Activated CD8-positive, alpha-beta memory T cell treated with anti-CD3 and anti-CD28 coated beads, Interleukin-2, amount 50 U/mL, for 1 hour (primary cell): ENCODE data around the gene RALGAPA1.
"Not testable (repeated sequence)": the region's sequence is repeated elsewhere in the genome, so short reads cannot be mapped to it uniquely, and the experiment has no call there.

Experiments used
- DNase-seq: peaks from one replicate; pipeline ENCODE4 v3.0.0-alpha.2; 2020; ENCODE audit errors: extremely low read depth

The RALGAPA1 gene

GRCh38 chr14:35808638-35809563 lies at the start of gene RALGAPA1:
TSS of gene RALGAPA1 (minus strand) at chr14:35809295. CDS start at chr14:35808835, 460 bp downstream.
- peak; percentile 96 for DNase-seq

GRCh38 chr14:35858521-35859209 lies 49.6 kb upstream of the RALGAPA1 start:
- no peak for DNase-seq

- DNase-seq = no peak
Observed at GRCh38 chr14:35855876-35856481, 46.9 kb upstream of the RALGAPA1 start.

- DNase-seq = no peak
Observed at GRCh38 chr14:35854696-35855270, 45.7 kb upstream of the RALGAPA1 start.

- DNase-seq = no peak
Observed at GRCh38 chr14:35853225-35853624, 44.1 kb upstream of the RALGAPA1 start.

- DNase-seq = no peak
Observed at GRCh38 chr14:35851823-35852222, 42.7 kb upstream of the RALGAPA1 start.

- no peak for DNase-seq
Observed at GRCh38 chr14:35849122-35849521, 40.0 kb upstream of the RALGAPA1 start.

GRCh38 chr14:35847636-35848035 lies 38.5 kb upstream of the RALGAPA1 start:
- DNase-seq = no peak

- no peak for DNase-seq
Observed at GRCh38 chr14:35844494-35844893, 35.4 kb upstream of the RALGAPA1 start.

- DNase-seq = not testable (repeated sequence)
Observed at GRCh38 chr14:35842245-35842644, 33.1 kb upstream of the RALGAPA1 start.

GRCh38 chr14:35841704-35842103 lies 32.6 kb upstream of the RALGAPA1 start:
- DNase-seq = not testable (repeated sequence)

GRCh38 chr14:35835208-35835982 lies 26.3 kb upstream of the RALGAPA1 start:
- DNase-seq = no peak

GRCh38 chr14:35829449-35829848 lies 20.4 kb upstream of the RALGAPA1 start:
- DNase-seq = no peak

- DNase-seq = no peak
Observed at GRCh38 chr14:35827678-35828472, 18.8 kb upstream of the RALGAPA1 start.

GRCh38 chr14:35826952-35827416 lies 17.9 kb upstream of the RALGAPA1 start:
- no peak for DNase-seq

GRCh38 chr14:35826218-35826951 lies 17.3 kb upstream of the RALGAPA1 start, which contains the start of gene BRMS1L:
TSS of gene BRMS1L (plus strand) at chr14:35826338. CDS start at chr14:35826517, 179 bp downstream.
- peak; percentile 89 for DNase-seq

GRCh38 chr14:35825968-35826217 lies 16.8 kb upstream of the RALGAPA1 start:
- DNase-seq = no peak

- DNase-seq = not testable (repeated sequence)
Observed at GRCh38 chr14:35824446-35825165, 15.5 kb upstream of the RALGAPA1 start.

- DNase-seq = no peak
Observed at GRCh38 chr14:35822501-35822900, 13.4 kb upstream of the RALGAPA1 start.
